Astrocyte (in vitro differentiated cells and primary cell): ENCODE results near the gene DDR2.

ENCODE experiments used
- EZH2 ChIP-seq: IDR thresholded peaks from 2 replicates; pipeline ENCODE4 v1.6.1; 2012; ENCODE audit warnings: mild to moderate bottlenecking, low read length, inconsistent platforms; ENCODE audit not compliant: insufficient read depth
- TF ChIP-seq, protein P1 (sequence below): IDR thresholded peaks from 2 replicates; pipeline ENCODE4 v1.5.1; 2011; ENCODE audit warnings: low read depth, mild to moderate bottlenecking, inconsistent platforms, low read length, moderate library complexity; ENCODE audit not compliant: insufficient read depth

DNA sequence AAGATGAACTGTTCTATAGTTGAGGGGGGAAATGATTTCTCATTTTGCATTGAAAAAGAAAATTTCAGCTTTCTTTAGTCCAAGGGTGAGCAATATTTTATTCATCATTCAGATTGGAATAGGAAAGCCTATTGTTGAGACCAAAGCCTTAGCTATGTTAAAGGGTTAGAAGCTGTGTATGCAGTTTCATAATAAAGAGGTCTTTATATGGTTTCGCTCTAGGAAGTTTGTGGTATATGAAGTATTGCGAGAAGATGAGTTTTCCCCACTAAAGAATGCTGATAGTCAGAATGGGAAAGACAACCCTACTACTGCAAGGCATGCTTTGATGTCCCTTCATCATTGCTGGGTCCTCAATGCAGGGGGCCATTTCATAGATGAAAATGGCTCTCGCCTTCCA lies 42.2 kb upstream of the DDR2 start:
- TF ChIP-seq, protein P1, sequence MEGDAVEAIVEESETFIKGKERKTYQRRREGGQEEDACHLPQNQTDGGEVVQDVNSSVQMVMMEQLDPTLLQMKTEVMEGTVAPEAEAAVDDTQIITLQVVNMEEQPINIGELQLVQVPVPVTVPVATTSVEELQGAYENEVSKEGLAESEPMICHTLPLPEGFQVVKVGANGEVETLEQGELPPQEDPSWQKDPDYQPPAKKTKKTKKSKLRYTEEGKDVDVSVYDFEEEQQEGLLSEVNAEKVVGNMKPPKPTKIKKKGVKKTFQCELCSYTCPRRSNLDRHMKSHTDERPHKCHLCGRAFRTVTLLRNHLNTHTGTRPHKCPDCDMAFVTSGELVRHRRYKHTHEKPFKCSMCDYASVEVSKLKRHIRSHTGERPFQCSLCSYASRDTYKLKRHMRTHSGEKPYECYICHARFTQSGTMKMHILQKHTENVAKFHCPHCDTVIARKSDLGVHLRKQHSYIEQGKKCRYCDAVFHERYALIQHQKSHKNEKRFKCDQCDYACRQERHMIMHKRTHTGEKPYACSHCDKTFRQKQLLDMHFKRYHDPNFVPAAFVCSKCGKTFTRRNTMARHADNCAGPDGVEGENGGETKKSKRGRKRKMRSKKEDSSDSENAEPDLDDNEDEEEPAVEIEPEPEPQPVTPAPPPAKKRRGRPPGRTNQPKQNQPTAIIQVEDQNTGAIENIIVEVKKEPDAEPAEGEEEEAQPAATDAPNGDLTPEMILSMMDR = no peak
- no peak for TF ChIP-seq EZH2
